Kidney (tissue), 14 donors: ENCODE results near the gene CCDC30. TPM values are rescaled to one million over a fixed set of nuclear protein-coding genes. Genes with fewer than 3 reads are reported as not detected.

ENCODE experiments used
- DNase-seq, 5 donors: peaks; one replicate each; pipeline ENCODE4 v3.0.0-alpha.2; 2013 to 2020
- FAIRE-seq: peaks from 2 replicates; lab custom pipeline; 2012; peaks lifted over from hg19 to GRCh38; lab: Jason Lieb, UNC
- H3K27ac ChIP-seq, 2 donors: one replicate each; pipeline ENCODE4 v1.7.0; 2013; ENCODE audit warnings: low read depth in 2 of 2, low read length in 2 of 2, inconsistent platforms in 1 of 2
- H3K27me3 ChIP-seq: one replicate; pipeline ENCODE4 v1.7.1; 2013; ENCODE audit warnings: low read length, inconsistent platforms; ENCODE audit not compliant: control insufficient read depth, insufficient read depth
- H3K36me3 ChIP-seq, 3 donors: one replicate each; pipeline versions ENCODE4 v1.7.0 to v1.7.1; 2013; ENCODE audit warnings: low read length in 3 of 3, control low read depth in 1 of 3, inconsistent platforms in 1 of 3; ENCODE audit not compliant: insufficient read depth in 3 of 3, control insufficient read depth in 2 of 3
- H3K4me1 ChIP-seq, 3 donors: one replicate each; pipeline versions ENCODE4 v1.7.0 to v1.7.1; 2013; ENCODE audit warnings: low read length in 3 of 3, inconsistent platforms in 1 of 3, low read depth in 1 of 3; ENCODE audit not compliant: control insufficient read depth in 2 of 3, insufficient read depth in 2 of 3
- H3K4me3 ChIP-seq, 3 donors: one replicate each; pipeline versions ENCODE4 v1.7.0 to v1.8.1; 2013; ENCODE audit warnings: low read length in 3 of 3, control low read depth in 1 of 3, inconsistent platforms in 1 of 3
- H3K9ac ChIP-seq, 3 donors: one replicate each; pipeline versions ENCODE4 v1.7.0 to v1.7.1; 2013; ENCODE audit warnings: low read length in 3 of 3, control low read depth in 1 of 3, inconsistent platforms in 1 of 3
- H3K9me3 ChIP-seq, 3 donors: one replicate each; pipeline versions ENCODE4 v1.7.0 to v1.7.1; 2013; ENCODE audit warnings: low read length in 3 of 3, control low read depth in 1 of 3, inconsistent platforms in 1 of 3; ENCODE audit not compliant: control insufficient read depth in 2 of 3, insufficient read depth in 1 of 3
- intact Hi-C: fragments of 100-400 bp; cut with DNase I; formaldehyde crosslinking; loops from one replicate; pipeline ENCODE4 v1.11.1; 2022
- polyA plus RNA-seq: library from polyadenylated mRNA; stranded (reverse); fragments of 350-450 nt; fragmentation: Illumina TruSeq; extraction: RNeasy Lipid Tissue Mini Kit (QIAGEN cat#74804); gene quantifications from one replicate; pipeline ENCODE4 v1.2.3, GENCODE V29; 2014; ENCODE audit warnings: low read depth, low replicate concordance; ENCODE audit not compliant: insufficient read depth
- total RNA-seq: library from RNA; stranded (reverse); fragmentation: NEBNext Ultra II Directional; extraction: Animal tissue kit (Norgen Biotek cat#: 25700); gene quantifications from one replicate; pipeline ENCODE4 v1.2.1, GENCODE V29; 2021
- TF ChIP-seq, protein P1 (sequence below): IDR thresholded peaks from 3 replicates; pipeline ENCODE4 v1.5.1; 2012; ENCODE audit warnings: mild to moderate bottlenecking, moderate library complexity, borderline replicate concordance; ENCODE audit not compliant: insufficient read depth; ENCODE audit errors: extremely low read depth
- donor health status: control.
- donor health status: control.
- donor health status: control.
- donor health status: control.
- donor health status: control.
- donor health status: DM: yes; HTN: yes; CAD: no.
- donor health status: Normal renal cell carcinoma (clear cell type).

CCDC30 gene
- total and polyA plus RNA-seq, 2 donors from 2014 or later = 4.9 to 18.0 TPM

GRCh38 chr1:42453386-42453785 lies 9.7 kb upstream of the CCDC30 start:
- no peak overlapping the region for H3K9ac ChIP-seq
- H3K9me3 ChIP-seq = no peaks in the 10 kb centered on the region
- peaks cover 0 to 14% (median 0%) of the 10 kb centered on the region in 3 donors for H3K4me1 ChIP-seq
- no peak for FAIRE-seq
- peaks cover 0 to 4% (median 0%) of the 10 kb centered on the region in 3 donors for H3K36me3 ChIP-seq
- H3K27me3 ChIP-seq = no peaks in the 10 kb centered on the region
- DNase-seq = no peak
- H3K27ac ChIP-seq = no peak overlapping the region
- TF ChIP-seq, protein P1, sequence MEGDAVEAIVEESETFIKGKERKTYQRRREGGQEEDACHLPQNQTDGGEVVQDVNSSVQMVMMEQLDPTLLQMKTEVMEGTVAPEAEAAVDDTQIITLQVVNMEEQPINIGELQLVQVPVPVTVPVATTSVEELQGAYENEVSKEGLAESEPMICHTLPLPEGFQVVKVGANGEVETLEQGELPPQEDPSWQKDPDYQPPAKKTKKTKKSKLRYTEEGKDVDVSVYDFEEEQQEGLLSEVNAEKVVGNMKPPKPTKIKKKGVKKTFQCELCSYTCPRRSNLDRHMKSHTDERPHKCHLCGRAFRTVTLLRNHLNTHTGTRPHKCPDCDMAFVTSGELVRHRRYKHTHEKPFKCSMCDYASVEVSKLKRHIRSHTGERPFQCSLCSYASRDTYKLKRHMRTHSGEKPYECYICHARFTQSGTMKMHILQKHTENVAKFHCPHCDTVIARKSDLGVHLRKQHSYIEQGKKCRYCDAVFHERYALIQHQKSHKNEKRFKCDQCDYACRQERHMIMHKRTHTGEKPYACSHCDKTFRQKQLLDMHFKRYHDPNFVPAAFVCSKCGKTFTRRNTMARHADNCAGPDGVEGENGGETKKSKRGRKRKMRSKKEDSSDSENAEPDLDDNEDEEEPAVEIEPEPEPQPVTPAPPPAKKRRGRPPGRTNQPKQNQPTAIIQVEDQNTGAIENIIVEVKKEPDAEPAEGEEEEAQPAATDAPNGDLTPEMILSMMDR = no peak
- H3K4me3 ChIP-seq = no peak overlapping the region
- intact Hi-C loops = no loop called here

DNA sequence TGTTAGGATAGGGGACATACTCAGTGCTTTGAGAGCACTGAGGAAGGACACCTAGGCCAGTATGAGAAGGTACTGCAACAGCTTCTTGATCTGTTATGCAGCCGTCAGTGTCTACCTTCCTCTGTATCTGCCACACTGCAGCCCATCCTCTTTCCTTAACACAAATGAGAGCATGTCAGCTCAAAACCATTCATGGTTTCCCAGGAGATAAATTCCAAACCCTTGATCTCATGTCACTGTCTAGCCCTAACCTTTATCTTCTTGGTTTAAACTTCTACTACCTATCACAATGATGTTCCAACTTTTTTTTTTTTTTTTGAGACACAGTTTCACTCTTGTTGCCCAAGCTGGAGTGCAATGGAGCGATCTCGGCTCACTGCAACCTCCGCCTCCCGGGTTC lies 8.7 kb upstream of the CCDC30 start:
- peak; percentile 33 for FAIRE-seq
- Histone ChIP-seq H3K36me3 (peaks cover 0 to 8% (median 2%) of the 10 kb centered on the region in 3 donors), H3K4me3 (peak overlapping the region in 1 of 3 donors; percentile 23), H3K9ac (peak overlapping the region in 1 of 3 donors; percentile 8), H3K27me3 (no peaks in the 10 kb centered on the region), H3K27ac (peak overlapping the region; percentile 25 to 26), H3K9me3 (no peaks in the 10 kb centered on the region), H3K4me1 (peaks cover 0 to 14% (median 0%) of the 10 kb centered on the region in 3 donors)
- TF ChIP-seq, protein P1 = no peak
- DNase-seq = no peak
- intact Hi-C loops = no loop called here

DNA sequence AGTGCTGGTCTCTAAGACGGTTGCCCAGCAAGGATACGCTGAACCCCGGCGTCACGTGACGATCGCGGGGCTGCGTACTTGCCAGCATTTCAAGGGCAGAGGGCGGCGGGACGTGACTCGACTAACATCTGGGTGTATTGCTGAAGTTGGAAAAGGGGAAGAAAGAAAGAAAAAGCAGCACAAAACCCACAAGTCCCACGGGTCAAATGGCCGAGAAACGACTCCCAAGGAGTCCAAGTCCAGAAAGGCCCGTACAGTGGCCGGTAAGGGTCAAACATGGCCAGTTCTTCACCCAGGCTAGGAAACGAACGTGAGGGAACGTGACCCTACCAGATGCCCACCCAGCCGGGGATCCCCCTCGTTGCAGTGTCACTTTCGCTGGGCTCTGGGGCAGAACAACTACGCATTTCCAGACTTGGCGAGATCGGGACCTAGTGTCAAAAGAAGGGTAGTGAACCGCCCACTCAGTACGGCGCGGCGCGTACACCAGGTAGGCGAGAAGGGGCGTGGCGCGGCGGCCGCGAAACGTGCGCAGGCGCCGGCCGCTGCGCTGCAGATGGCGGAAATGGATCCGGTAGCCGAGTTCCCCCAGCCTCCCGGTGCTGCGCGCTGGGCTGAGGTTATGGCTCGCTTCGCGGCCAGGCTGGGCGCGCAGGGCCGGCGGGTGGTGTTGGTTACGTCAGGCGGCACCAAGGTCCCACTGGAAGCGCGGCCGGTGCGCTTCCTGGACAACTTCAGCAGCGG lies 6.9 kb upstream of the CCDC30 start, which contains the start of the genes PPCS and ZMYND12:
TSS of gene PPCS (plus strand) at position 534 of the 744 bp plus-strand sequence. CDS start at position 557, 23 bp downstream.
TSS of gene ZMYND12 (minus strand) at position 13 of the 744 bp plus-strand sequence. CDS start 25 bp downstream, outside the sequence.
- TF ChIP-seq, protein P1 = no peak
- no peaks in the 10 kb centered on the region for H3K9me3 ChIP-seq
- H3K27me3 ChIP-seq = no peaks in the 10 kb centered on the region
- peak; percentile 88 to 95 (median 95) for DNase-seq
- intact Hi-C loops = no loop called here
- H3K4me1 ChIP-seq = peaks cover 0 to 20% (median 0%) of the 10 kb centered on the region in 3 donors
- peak within 1 kb of the TSS; percentile 66 to 96 (median 94) for H3K9ac ChIP-seq
- no peak for FAIRE-seq
- H3K36me3 ChIP-seq = peaks cover 0 to 21% (median 13%) of the 10 kb centered on the region in 3 donors
- peak within 1 kb of the TSS; percentile 91 to 97 (median 94) for H3K4me3 ChIP-seq
- peak within 1 kb of the TSS; percentile 91 to 97 for H3K27ac ChIP-seq
